ENCODE measurements around the gene SVEP1.

The SVEP1 gene

GRCh38 chr9:110344821-110345220, 234.7 kb downstream of the SVEP1 start:
- Histone ChIP-seq H2AK5ac (ENCODE audit: low read length) (no peak overlapping the region), H2BK120ac (ENCODE audit: low read depth, low read length) (no peak overlapping the region), H3K56ac (ENCODE audit: low read length) (no peak overlapping the region), H3K79me2 (ENCODE audit: control insufficient read depth, insufficient read depth, low read length) (no peaks in the 10 kb centered on the region), H3K4me2 (ENCODE audit: low read length) (no peak overlapping the region), H2BK15ac (replicated peaks; ENCODE audit: low read depth) (no peak overlapping the region), H3K18ac (ENCODE audit: low read length) (no peak overlapping the region), H3K36me3 (ENCODE audit: control insufficient read depth, insufficient read depth, low read length) (no peaks in the 10 kb centered on the region), H3K79me1 (ENCODE audit: low read length) (no peaks in the 10 kb centered on the region), H4K8ac (ENCODE audit: low read depth, low read length) (no peak overlapping the region), H3K27ac (ENCODE audit: low read depth, low read length) (no peak overlapping the region), H3K4me3 (ENCODE audit: low read length) (no peak overlapping the region), H3K4ac (ENCODE audit: low read depth, low read length) (no peak overlapping the region), H4K5ac (ENCODE audit: low read length) (no peak overlapping the region), H3K27me3 (ENCODE audit: insufficient read depth, low read length, poor library complexity) (no peaks in the 10 kb centered on the region), H3K9ac (ENCODE audit: low read length) (no peak overlapping the region), H3K23ac (ENCODE audit: low read length) (no peak overlapping the region), H2BK5ac (ENCODE audit: low read length) (no peak overlapping the region), H3K4me1 (ENCODE audit: control insufficient read depth, low read depth, low read length) (no peaks in the 10 kb centered on the region)
- no peak for DNase-seq
- 100% methylated on average over 2 of the region's 6 CpGs for WGBS (ENCODE audit: extremely low coverage, insufficient coverage, low lambda C conversion rate)

GRCh38 chr9:110343551-110343950, 236.0 kb downstream of the SVEP1 start:
- no peak for DNase-seq
- no peak overlapping the region for H3K18ac ChIP-seq (ENCODE audit: low read length)
- no peak overlapping the region for H3K9ac ChIP-seq (ENCODE audit: low read length)
- H3K4ac ChIP-seq (ENCODE audit: low read depth, low read length), result no peak overlapping the region
- H4K8ac ChIP-seq (ENCODE audit: low read depth, low read length), result no peak overlapping the region
- H2AK5ac ChIP-seq (ENCODE audit: low read length), result no peak overlapping the region
- H4K5ac ChIP-seq (ENCODE audit: low read length), result no peak overlapping the region
- H3K56ac ChIP-seq (ENCODE audit: low read length), result no peak overlapping the region
- H3K36me3 ChIP-seq (ENCODE audit: control insufficient read depth, insufficient read depth, low read length), result no peaks in the 10 kb centered on the region
- H2BK5ac ChIP-seq (ENCODE audit: low read length), result no peak overlapping the region
- no peaks in the 10 kb centered on the region for H3K79me2 ChIP-seq (ENCODE audit: control insufficient read depth, insufficient read depth, low read length)
- H3K27me3 ChIP-seq (ENCODE audit: insufficient read depth, low read length, poor library complexity), result no peaks in the 10 kb centered on the region
- H2BK120ac ChIP-seq (ENCODE audit: low read depth, low read length), result no peak overlapping the region
- no peaks in the 10 kb centered on the region for H3K79me1 ChIP-seq (ENCODE audit: low read length)
- no peak overlapping the region for H3K4me3 ChIP-seq (ENCODE audit: low read length)
- no peak overlapping the region for H3K4me2 ChIP-seq (ENCODE audit: low read length)
- H2BK15ac ChIP-seq (replicated peaks; ENCODE audit: low read depth), result no peak overlapping the region
- no CpG with 5 or more reads among the region's 5 CpGs for WGBS (ENCODE audit: extremely low coverage, insufficient coverage, low lambda C conversion rate)
- H3K4me1 ChIP-seq (ENCODE audit: control insufficient read depth, low read depth, low read length), result no peaks in the 10 kb centered on the region
- no peak overlapping the region for H3K27ac ChIP-seq (ENCODE audit: low read depth, low read length)
- H3K23ac ChIP-seq (ENCODE audit: low read length), result no peak overlapping the region

GRCh38 chr9:110340306-110340705, 239.2 kb downstream of the SVEP1 start:
- H3K23ac ChIP-seq (ENCODE audit: low read length), result no peak overlapping the region
- no peak overlapping the region for H4K8ac ChIP-seq (ENCODE audit: low read depth, low read length)
- no peak overlapping the region for H2BK15ac ChIP-seq (replicated peaks; ENCODE audit: low read depth)
- H3K4ac ChIP-seq (ENCODE audit: low read depth, low read length), result no peak overlapping the region
- H2BK5ac ChIP-seq (ENCODE audit: low read length), result no peak overlapping the region
- no peak overlapping the region for H3K56ac ChIP-seq (ENCODE audit: low read length)
- no peak overlapping the region for H4K5ac ChIP-seq (ENCODE audit: low read length)
- WGBS (ENCODE audit: extremely low coverage, insufficient coverage, low lambda C conversion rate), result no CpG with 5 or more reads among the region's 2 CpGs
- H3K79me2 ChIP-seq (ENCODE audit: control insufficient read depth, insufficient read depth, low read length), result no peaks in the 10 kb centered on the region
- H3K4me3 ChIP-seq (ENCODE audit: low read length), result no peak overlapping the region
- H3K27ac ChIP-seq (ENCODE audit: low read depth, low read length), result no peak overlapping the region
- H3K36me3 ChIP-seq (ENCODE audit: control insufficient read depth, insufficient read depth, low read length), result no peaks in the 10 kb centered on the region
- H3K4me1 ChIP-seq (ENCODE audit: control insufficient read depth, low read depth, low read length), result no peaks in the 10 kb centered on the region
- no peak overlapping the region for H2BK120ac ChIP-seq (ENCODE audit: low read depth, low read length)
- no peaks in the 10 kb centered on the region for H3K79me1 ChIP-seq (ENCODE audit: low read length)
- no peaks in the 10 kb centered on the region for H3K27me3 ChIP-seq (ENCODE audit: insufficient read depth, low read length, poor library complexity)
- H2AK5ac ChIP-seq (ENCODE audit: low read length), result no peak overlapping the region
- H3K18ac ChIP-seq (ENCODE audit: low read length), result no peak overlapping the region
- H3K9ac ChIP-seq (ENCODE audit: low read length), result no peak overlapping the region
- DNase-seq, result peak; percentile 57
- no peak overlapping the region for H3K4me2 ChIP-seq (ENCODE audit: low read length)

GRCh38 chr9:110338143-110338542, 241.4 kb downstream of the SVEP1 start:
- Histone ChIP-seq H3K4me1 (ENCODE audit: control insufficient read depth, low read depth, low read length) (no peaks in the 10 kb centered on the region), H3K79me2 (ENCODE audit: control insufficient read depth, insufficient read depth, low read length) (no peaks in the 10 kb centered on the region), H2BK15ac (replicated peaks; ENCODE audit: low read depth) (no peak overlapping the region), H3K4me2 (ENCODE audit: low read length) (no peak overlapping the region), H3K27me3 (ENCODE audit: insufficient read depth, low read length, poor library complexity) (no peaks in the 10 kb centered on the region), H3K18ac (ENCODE audit: low read length) (no peak overlapping the region), H4K5ac (ENCODE audit: low read length) (no peak overlapping the region), H3K36me3 (ENCODE audit: control insufficient read depth, insufficient read depth, low read length) (no peaks in the 10 kb centered on the region), H3K23ac (ENCODE audit: low read length) (no peak overlapping the region), H4K8ac (ENCODE audit: low read depth, low read length) (no peak overlapping the region), H3K4ac (ENCODE audit: low read depth, low read length) (no peak overlapping the region), H2BK5ac (ENCODE audit: low read length) (no peak overlapping the region), H3K56ac (ENCODE audit: low read length) (no peak overlapping the region), H3K79me1 (ENCODE audit: low read length) (no peaks in the 10 kb centered on the region), H3K4me3 (ENCODE audit: low read length) (no peak overlapping the region), H2BK120ac (ENCODE audit: low read depth, low read length) (no peak overlapping the region), H3K9ac (ENCODE audit: low read length) (no peak overlapping the region), H3K27ac (ENCODE audit: low read depth, low read length) (no peak overlapping the region), H2AK5ac (ENCODE audit: low read length) (no peak overlapping the region)
- WGBS (ENCODE audit: extremely low coverage, insufficient coverage, low lambda C conversion rate), result no CpG with 5 or more reads among the region's 1 CpG
- DNase-seq, result no peak

GRCh38 chr9:110337727-110338126, 241.8 kb downstream of the SVEP1 start, which contains the start of gene TXNDC8:
TSS of gene TXNDC8 (minus strand) at chr9:110337863.
- no peaks in the 10 kb centered on the region for H3K36me3 ChIP-seq (ENCODE audit: control insufficient read depth, insufficient read depth, low read length)
- WGBS (ENCODE audit: extremely low coverage, insufficient coverage, low lambda C conversion rate), result no CpG with 5 or more reads among the region's 1 CpG
- no peak within 1 kb of the TSS for H2AK5ac ChIP-seq (ENCODE audit: low read length)
- H3K56ac ChIP-seq (ENCODE audit: low read length), result no peak within 1 kb of the TSS
- no peak within 1 kb of the TSS for H3K23ac ChIP-seq (ENCODE audit: low read length)
- H3K4me1 ChIP-seq (ENCODE audit: control insufficient read depth, low read depth, low read length), result no peaks in the 10 kb centered on the region
- no peaks in the 10 kb centered on the region for H3K79me2 ChIP-seq (ENCODE audit: control insufficient read depth, insufficient read depth, low read length)
- H3K9ac ChIP-seq (ENCODE audit: low read length), result no peak within 1 kb of the TSS
- no peak within 1 kb of the TSS for H2BK15ac ChIP-seq (replicated peaks; ENCODE audit: low read depth)
- H3K79me1 ChIP-seq (ENCODE audit: low read length), result no peaks in the 10 kb centered on the region
- no peak within 1 kb of the TSS for H3K4ac ChIP-seq (ENCODE audit: low read depth, low read length)
- no peak within 1 kb of the TSS for H4K5ac ChIP-seq (ENCODE audit: low read length)
- no peak within 1 kb of the TSS for H4K8ac ChIP-seq (ENCODE audit: low read depth, low read length)
- H2BK120ac ChIP-seq (ENCODE audit: low read depth, low read length), result no peak within 1 kb of the TSS
- H3K4me2 ChIP-seq (ENCODE audit: low read length), result no peak within 1 kb of the TSS
- DNase-seq, result no peak
- no peak within 1 kb of the TSS for H3K27ac ChIP-seq (ENCODE audit: low read depth, low read length)
- H2BK5ac ChIP-seq (ENCODE audit: low read length), result no peak within 1 kb of the TSS
- no peak within 1 kb of the TSS for H3K4me3 ChIP-seq (ENCODE audit: low read length)
- no peak within 1 kb of the TSS for H3K18ac ChIP-seq (ENCODE audit: low read length)
- H3K27me3 ChIP-seq (ENCODE audit: insufficient read depth, low read length, poor library complexity), result no peaks in the 10 kb centered on the region

GRCh38 chr9:110336363-110336762, 243.2 kb downstream of the SVEP1 start:
- no peaks in the 10 kb centered on the region for H3K79me2 ChIP-seq (ENCODE audit: control insufficient read depth, insufficient read depth, low read length)
- H3K4me1 ChIP-seq (ENCODE audit: control insufficient read depth, low read depth, low read length), result no peaks in the 10 kb centered on the region
- no peak overlapping the region for H2AK5ac ChIP-seq (ENCODE audit: low read length)
- DNase-seq, result no peak
- H3K36me3 ChIP-seq (ENCODE audit: control insufficient read depth, insufficient read depth, low read length), result no peaks in the 10 kb centered on the region
- no peak overlapping the region for H3K23ac ChIP-seq (ENCODE audit: low read length)
- no CpG with 5 or more reads among the region's 1 CpG for WGBS (ENCODE audit: extremely low coverage, insufficient coverage, low lambda C conversion rate)
- H3K9ac ChIP-seq (ENCODE audit: low read length), result no peak overlapping the region
- no peak overlapping the region for H3K4ac ChIP-seq (ENCODE audit: low read depth, low read length)
- no peak overlapping the region for H2BK5ac ChIP-seq (ENCODE audit: low read length)
- no peaks in the 10 kb centered on the region for H3K79me1 ChIP-seq (ENCODE audit: low read length)
- H3K4me2 ChIP-seq (ENCODE audit: low read length), result no peak overlapping the region
- no peak overlapping the region for H2BK15ac ChIP-seq (replicated peaks; ENCODE audit: low read depth)
- no peak overlapping the region for H3K27ac ChIP-seq (ENCODE audit: low read depth, low read length)
- H3K4me3 ChIP-seq (ENCODE audit: low read length), result no peak overlapping the region
- H4K5ac ChIP-seq (ENCODE audit: low read length), result no peak overlapping the region
- H3K56ac ChIP-seq (ENCODE audit: low read length), result no peak overlapping the region
- no peak overlapping the region for H3K18ac ChIP-seq (ENCODE audit: low read length)
- H3K27me3 ChIP-seq (ENCODE audit: insufficient read depth, low read length, poor library complexity), result no peaks in the 10 kb centered on the region
- H2BK120ac ChIP-seq (ENCODE audit: low read depth, low read length), result no peak overlapping the region
- H4K8ac ChIP-seq (ENCODE audit: low read depth, low read length), result no peak overlapping the region

Data from mesendoderm (in vitro differentiated cells).